H1 (cell line): ENCODE data around the gene PROSER2. TPM values are rescaled to one million over a fixed set of nuclear protein-coding genes. Genes with fewer than 3 reads are reported as not detected.

Experiments
- CTCF ChIA-PET: fragments of 300-600 bp; sonication (Branson Sonifier 250); formaldehyde crosslinking; loops from one replicate; lab custom pipeline; 2021; ENCODE audit not compliant: partially characterized antibody; lab: Charles Lee
- POLR2A ChIA-PET: fragments of 300-600 bp; sonication (Branson Sonifier 250); formaldehyde crosslinking; loops from one replicate; lab custom pipeline; 2021; ENCODE audit warnings: inconsistent platforms; ENCODE audit not compliant: partially characterized antibody; lab: Charles Lee
- DNase-seq, 2 experiments: peaks; one replicate each; pipeline versions ENCODE4 v3.0.0 to v3.0.0-alpha.2; 2010 to 2022; ENCODE audit warnings: low spot score in 2 of 2, low read depth in 1 of 2, mixed read lengths in 1 of 2
- FAIRE-seq: peaks from 2 replicates; lab custom pipeline; 2011; peaks lifted over from hg19 to GRCh38; lab: Jason Lieb, UNC
- H2AFZ ChIP-seq: 2 replicates; pipeline ENCODE4 v1.8.1; 2012; ENCODE audit warnings: low read length, inconsistent platforms
- H2AK5ac ChIP-seq: 2 replicates; pipeline ENCODE4 v1.6.1; 2013; ENCODE audit warnings: low read depth, low read length
- H2BK120ac ChIP-seq: replicated peaks from 2 replicates; pipeline ENCODE3; 2013; ENCODE audit warnings: low read depth, low read length, inconsistent platforms
- H2BK12ac ChIP-seq: 2 replicates; pipeline ENCODE4 v1.6.1; 2013; ENCODE audit warnings: low read depth, low read length
- H2BK15ac ChIP-seq: 2 replicates; pipeline ENCODE4 v1.6.1; 2013; ENCODE audit warnings: low read length
- H2BK20ac ChIP-seq: 2 replicates; pipeline ENCODE4 v1.6.1; 2013; ENCODE audit warnings: low read length
- H2BK5ac ChIP-seq: 2 replicates; pipeline ENCODE4 v1.6.1; 2013; ENCODE audit warnings: low read depth, low read length
- H3K14ac ChIP-seq: 2 replicates; pipeline ENCODE4 v1.6.1; 2013; ENCODE audit warnings: inconsistent platforms; ENCODE audit not compliant: insufficient read length
- H3K18ac ChIP-seq: 2 replicates; pipeline ENCODE4 v1.6.1; 2013; ENCODE audit warnings: low read length; ENCODE audit errors: extremely low read depth
- H3K23ac ChIP-seq: 2 replicates; pipeline ENCODE4 v1.6.1; 2013; ENCODE audit warnings: inconsistent platforms; ENCODE audit not compliant: insufficient read length
- H3K23me2 ChIP-seq: 2 replicates; pipeline ENCODE4 v1.6.1; 2013; ENCODE audit warnings: low read depth, low read length
- H3K27ac ChIP-seq: 2 replicates; pipeline ENCODE4 v1.6.1; 2011; ENCODE audit warnings: low read depth, low read length, inconsistent platforms
- H3K27me3 ChIP-seq, 4 experiments: replicated peaks in 1 of 4; 1 replicate in 1 of 4; 2 replicates in 3 of 4; pipeline versions ENCODE4 v1.6.1 to v1.8.1; 2011 to 2013; ENCODE audit warnings: low read length in 3 of 4, mild to moderate bottlenecking in 3 of 4, inconsistent platforms in 2 of 4, mixed read lengths in 2 of 4, moderate library complexity in 1 of 4; ENCODE audit not compliant: control insufficient read depth in 3 of 4, insufficient read depth in 3 of 4; ENCODE audit errors: extremely low read depth in 1 of 4
- H3K36me3 ChIP-seq, 4 experiments: 2 replicates each; pipeline versions ENCODE4 v1.6.1 to v1.8.1; 2011 to 2013; ENCODE audit warnings: mild to moderate bottlenecking in 4 of 4, low read length in 3 of 4, moderate library complexity in 2 of 4, control low read depth in 1 of 4, inconsistent platforms in 1 of 4; ENCODE audit not compliant: insufficient read depth in 4 of 4, control insufficient read depth in 2 of 4
- H3K4ac ChIP-seq: replicated peaks from 2 replicates; pipeline ENCODE3; 2013; ENCODE audit warnings: low read length, low read depth, mixed read lengths, inconsistent platforms; ENCODE audit not compliant: insufficient read length
- H3K4me1 ChIP-seq, 4 experiments: replicated peaks in 1 of 4; 1 replicate in 1 of 4; 2 replicates in 3 of 4; pipeline versions ENCODE4 v1.6.1 to v1.8.1; 2011 to 2013; ENCODE audit warnings: low read length in 3 of 4, inconsistent platforms in 2 of 4, mixed read lengths in 1 of 4; ENCODE audit not compliant: insufficient read depth in 4 of 4, control insufficient read depth in 3 of 4
- H3K4me2 ChIP-seq, 2 experiments: 2 replicates each; pipeline versions ENCODE4 v1.6.1 to v1.8.1; 2011 to 2013; ENCODE audit warnings: low read depth in 2 of 2, low read length in 2 of 2, control low read depth in 1 of 2, inconsistent platforms in 1 of 2, mild to moderate bottlenecking in 1 of 2; ENCODE audit not compliant: insufficient read depth in 1 of 2
- H3K4me3 ChIP-seq, 4 experiments: fragments of 200-600, 300-600 bp in 1 of 4; sonication (generic), shearing (Covaris generic), sonication (Bioruptor Twin) in 1 of 4; 2 replicates each; pipeline versions ENCODE4 v1.5.1 to v1.8.1; 2011 to 2016; ENCODE audit warnings: low read length in 4 of 4, low read depth in 3 of 4, control low read depth in 2 of 4, inconsistent platforms in 2 of 4, mild to moderate bottlenecking in 2 of 4, mixed read lengths in 1 of 4, moderate library complexity in 1 of 4; ENCODE audit not compliant: insufficient read depth in 2 of 4; ENCODE audit errors: extremely low read depth in 1 of 4
- H3K56ac ChIP-seq: replicated peaks from 2 replicates; pipeline ENCODE3; 2013; ENCODE audit warnings: low read depth, mild to moderate bottlenecking, mixed read lengths, low read length, inconsistent platforms; ENCODE audit not compliant: insufficient read length
- H3K79me1 ChIP-seq: 2 replicates; pipeline ENCODE4 v1.6.1; 2013; ENCODE audit warnings: low read depth, low read length, control low read depth
- H3K79me2 ChIP-seq, 2 experiments: 2 replicates each; pipeline versions ENCODE4 v1.6.1 to v1.8.1; 2012 to 2013; ENCODE audit warnings: low read length in 2 of 2, mild to moderate bottlenecking in 2 of 2, inconsistent platforms in 1 of 2; ENCODE audit not compliant: insufficient read depth in 2 of 2, control insufficient read depth in 1 of 2
- H3K9ac ChIP-seq, 4 experiments: replicated peaks in 1 of 4; 1 replicate in 1 of 4; 2 replicates in 3 of 4; pipeline versions ENCODE4 v1.6.1 to v1.8.1; 2011 to 2013; ENCODE audit warnings: low read depth in 3 of 4, low read length in 3 of 4, control low read depth in 2 of 4, mild to moderate bottlenecking in 2 of 4, moderate library complexity in 2 of 4, inconsistent platforms in 1 of 4; ENCODE audit errors: extremely low read depth in 1 of 4
- H3K9me3 ChIP-seq, 2 experiments: 2 replicates each; pipeline versions ENCODE4 v1.6.1 to v1.8.1; 2012 to 2013; ENCODE audit warnings: mild to moderate bottlenecking in 2 of 2, moderate library complexity in 2 of 2, control low read depth in 1 of 2, inconsistent platforms in 1 of 2, low read depth in 1 of 2, low read length in 1 of 2, mixed read lengths in 1 of 2; ENCODE audit not compliant: insufficient read depth in 2 of 2
- H4K20me1 ChIP-seq, 2 experiments: replicated peaks in 1 of 2; 2 replicates each; pipeline versions ENCODE3 to v1.8.1; 2011 to 2013; ENCODE audit warnings: inconsistent platforms in 2 of 2, low read length in 2 of 2, mild to moderate bottlenecking in 1 of 2; ENCODE audit not compliant: insufficient read depth in 2 of 2, control insufficient read depth in 1 of 2
- H4K5ac ChIP-seq: 2 replicates; pipeline ENCODE4 v1.6.1; 2013; ENCODE audit warnings: low read length, low read depth, mixed read lengths, inconsistent platforms; ENCODE audit not compliant: insufficient read length
- H4K8ac ChIP-seq: 2 replicates; pipeline ENCODE4 v1.8.0; 2013; ENCODE audit warnings: mild to moderate bottlenecking, moderate library complexity, low read length, inconsistent platforms; ENCODE audit not compliant: insufficient read depth; ENCODE audit errors: extremely low read depth
- H4K91ac ChIP-seq: replicated peaks from 2 replicates; pipeline ENCODE3; 2013; ENCODE audit warnings: low read length, mixed read lengths, inconsistent platforms; ENCODE audit not compliant: insufficient read length
- BRCA1 ChIP-seq: IDR thresholded peaks from 2 replicates; pipeline ENCODE4 v1.6.1; 2012; ENCODE audit warnings: low read depth, low read length, improper control_type of control experiment
- GABPA ChIP-seq: IDR thresholded peaks from 2 replicates; pipeline ENCODE4 v1.6.1; 2011; ENCODE audit warnings: mild to moderate bottlenecking, low read length, moderate library complexity, borderline replicate concordance; ENCODE audit not compliant: insufficient read depth
- RFX5 ChIP-seq: IDR thresholded peaks from 2 replicates; pipeline ENCODE4 v1.6.1; 2011; ENCODE audit warnings: low read depth, low read length, improper control_type of control experiment, borderline replicate concordance
- RNF2 ChIP-seq: fragments of 200-900, 300-1000 bp; sonication (generic); IDR thresholded peaks from 2 replicates; pipeline ENCODE4 v1.7.1; 2016; ENCODE audit warnings: borderline replicate concordance, low read depth, mild to moderate bottlenecking, antibody characterized with exemption, low read length; ENCODE audit not compliant: poor library complexity, severe bottlenecking; ENCODE audit errors: missing control alignments
- SIN3A ChIP-seq, 2 experiments: IDR thresholded peaks in 1 of 2; conservative IDR thresholded peaks in 1 of 2; 2 replicates each; pipeline ENCODE4 v1.6.1; 2011 to 2012; ENCODE audit warnings: low read length in 2 of 2, improper control_type of control experiment in 1 of 2, low read depth in 1 of 2, mild to moderate bottlenecking in 1 of 2
- WGBS, 2 experiments: shearing (Covaris generic) in 1 of 2; methylation state at CpG; one replicate each; pipeline versions ENCODE4 v1.1.6 to v1.1.7; 2013 to 2015; ENCODE audit warnings: low lambda C conversion rate in 2 of 2, mixed read lengths in 2 of 2, inconsistent platforms in 1 of 2, low coverage in 1 of 2, missing lambda C conversion rate in 1 of 2; ENCODE audit not compliant: insufficient replicate concordance in 2 of 2, insufficient coverage in 1 of 2, insufficient read length in 1 of 2; ENCODE audit errors: extremely low coverage in 1 of 2, missing lambda C conversion rate in 1 of 2; 5-methylcytosine and 5-hydroxymethylcytosine counted together
- polyA plus RNA-seq, 7 experiments: library from polyadenylated mRNA; depleted of rRNA in 3 of 7; stranded (reverse) in 5 of 7; unstranded in 2 of 7; fragments of >200 nt in 5 of 7; fragments of 200-250 nt in 2 of 7; gene quantifications; 1 replicate in 5 of 7; 2 replicates in 1 of 7; 4 replicates in 1 of 7; pipeline versions ENCODE4 v1.2.1 to v1.2.3, GENCODE V29; 2011 to 2013; ENCODE audit warnings: missing spikeins in 2 of 7, mixed read lengths in 2 of 7
- total RNA-seq: library from RNA; stranded (reverse); fragmentation: NEBNext Ultra II Directional; extraction: Animal tissue kit (Norgen Biotek cat#: 25700); gene quantifications from 2 replicates; pipeline ENCODE4 v1.2.1, GENCODE V29; 2021

PROSER2 gene
- total and polyA plus RNA-seq, 2 of the 8 experiments (the other 6 are each of a cell fraction or from before 2014, with no cell fraction given): 3.9 to 13.7 TPM

DNA sequence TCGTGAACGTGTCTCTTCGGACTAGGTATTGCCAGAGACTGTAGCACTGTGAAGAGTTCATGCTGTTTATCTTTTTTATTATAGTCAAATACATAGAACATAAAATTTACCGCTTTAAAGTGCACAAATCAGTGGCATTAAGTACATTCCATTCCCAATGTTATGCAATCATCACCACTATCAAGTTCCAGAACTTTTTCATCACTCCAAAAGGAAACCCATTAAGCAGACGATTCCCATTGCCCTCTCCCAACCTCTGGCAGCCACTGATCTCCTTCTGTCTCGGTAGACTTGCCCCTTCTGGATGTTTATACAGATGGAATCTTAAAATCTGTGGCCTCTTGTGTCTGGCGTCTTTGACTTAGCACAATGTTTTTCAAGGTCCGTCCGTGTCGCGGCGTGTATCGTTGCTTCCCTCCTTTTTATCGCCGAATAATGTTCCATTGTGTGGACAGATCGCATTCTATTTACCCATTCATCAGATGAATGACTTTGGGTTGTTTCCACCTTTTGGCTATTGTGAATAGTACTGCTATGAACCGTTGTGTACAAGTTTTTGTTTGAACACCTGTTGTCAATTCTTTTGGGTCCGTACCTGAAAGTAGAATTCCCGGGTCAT, 2.7 kb downstream of the PROSER2 start:
- Histone ChIP-seq H2AFZ (no peak overlapping the region), H3K14ac (no peak overlapping the region), H4K5ac (no peak overlapping the region), H3K4me2 (no peak overlapping the region), H2BK12ac (no peak overlapping the region), H3K18ac (no peak overlapping the region), H3K4me3 (no peak overlapping the region), H3K36me3 (no peaks in the 10 kb centered on the region), H3K23me2 (no peaks in the 10 kb centered on the region; the same call in 1 of the 2 replicates), H3K23ac (no peak overlapping the region), H3K79me1 (peaks cover 2% of the 10 kb centered on the region; the same call in 1 of the 2 replicates), H4K20me1 (peaks cover 0 to 2% of the 10 kb centered on the region in 2 experiments), H2BK120ac (no peak overlapping the region), H4K91ac (no peak overlapping the region), H3K27ac (no peak overlapping the region), H3K4me1 (peaks cover 2 to 7% (median 4%) of the 10 kb centered on the region in 4 experiments; a peak in 4 of 7 replicates), H3K27me3 (peaks cover 0 to 3% (median 0%) of the 10 kb centered on the region in 4 experiments; a peak in 2 of 7 replicates), H4K8ac (no peak overlapping the region), H3K4ac (no peak overlapping the region), H2BK20ac (no peak overlapping the region), H3K56ac (no peak overlapping the region), H2AK5ac (no peak overlapping the region), H3K9me3 (no peaks in the 10 kb centered on the region), H2BK5ac (no peak overlapping the region), H2BK15ac (no peak overlapping the region), H3K9ac (no peak overlapping the region), H3K79me2 (peaks cover 0 to 29% of the 10 kb centered on the region in 2 experiments; a peak in 3 of 4 replicates)
- no peak for TF ChIP-seq GABPA
- TF ChIP-seq RFX5: no peak
- TF ChIP-seq RNF2: no peak
- TF ChIP-seq BRCA1: no peak
- TF ChIP-seq SIN3A (conservative IDR thresholded peaks at IDR 0.05 in 1 of 2, IDR thresholded peaks at IDR 0.05 in 1 of 2; ENCODE audit: low read depth in 1 of 2, low read length in 2 of 2): no peak
- ChIA-PET CTCF (interaction anchor here (0.8 to 2.9 kb wide), 9 partner anchors 21 to 160 kb away, joined by 3 to 10 read pairs (median 3); no protein-coding TSS in a partner anchor), POLR2A (no interaction called here)
- 89% methylated on average over 19 of the region's 19 CpGs; no CpG with 5 or more reads in 1 of the 2 experiments for WGBS, 2 experiments
- FAIRE-seq (no peak), DNase-seq (no peak)
